Measurements from ENCODE around the gene MBD5. TPM values are rescaled to one million over a fixed set of nuclear protein-coding genes. Genes with fewer than 3 reads are reported as not detected.

The MBD5 gene
- total RNA-seq, 2 experiments from 2014 or later = 13.8 to 46.3 TPM

GRCh38 chr2:148375214-148375613 is 354.3 kb downstream of the MBD5 start:
- BruUV-seq (replicated peaks) = no TSS peak
- intact Hi-C loops (cut with micrococcal nuclease; ENCODE audit: unreplicated experiment) = no loop called here
- Histone ChIP-seq H3K9me3 (ENCODE audit: low read length) (no peaks in the 10 kb centered on the region), H3K4me3 (ENCODE audit: low read depth, low read length, poor library complexity, severe bottlenecking) (no peak overlapping the region), H2AFZ (ENCODE audit: low read length) (no peak overlapping the region), H3K27ac (ENCODE audit: low read depth, low read length, poor library complexity, severe bottlenecking) (no peak overlapping the region), H3K4me1 (ENCODE audit: insufficient read depth, low read length, poor library complexity, severe bottlenecking) (no peaks in the 10 kb centered on the region), H3K9me2 (ENCODE audit: insufficient read depth, low read length) (no peaks in the 10 kb centered on the region), H3K36me3 (ENCODE audit: insufficient read depth, low read length) (no peaks in the 10 kb centered on the region), H4K20me1 (ENCODE audit: insufficient read depth, low read length) (no peaks in the 10 kb centered on the region), H3K4me2 (ENCODE audit: low read length) (no peak overlapping the region), H3K79me2 (ENCODE audit: insufficient read depth, low read depth, low read length) (no peaks in the 10 kb centered on the region)
- POLR2A ChIA-PET = interaction anchor here (0.9 kb wide), 1 partner anchor 36 kb away, joined by 5 read pairs; no protein-coding TSS in a partner anchor
- DNase-seq (ENCODE audit: low spot score) = no peak
- CTCF ChIA-PET (ENCODE audit: unreplicated experiment) = no interaction called here
- TF ChIP-seq EZH2phosphoT487 (IDR thresholded peaks at IDR 0.05; ENCODE audit: borderline replicate concordance, low read depth, low read length) = no peak
- no peak for TF ChIP-seq CTCF (conservative IDR thresholded peaks at IDR 0.05; ENCODE audit: low read length)

GRCh38 chr2:148391324-148391723 is 370.4 kb downstream of the MBD5 start:
- no peaks in the 10 kb centered on the region for H3K79me2 ChIP-seq (ENCODE audit: insufficient read depth, low read depth, low read length)
- no peak overlapping the region for H2AFZ ChIP-seq (ENCODE audit: low read length)
- intact Hi-C loops (cut with micrococcal nuclease; ENCODE audit: unreplicated experiment) = no loop called here
- no peak overlapping the region for H3K4me2 ChIP-seq (ENCODE audit: low read length)
- no TSS peak for BruUV-seq (replicated peaks)
- H4K20me1 ChIP-seq (ENCODE audit: insufficient read depth, low read length) = no peaks in the 10 kb centered on the region
- no peak overlapping the region for H3K4me3 ChIP-seq (ENCODE audit: low read depth, low read length, poor library complexity, severe bottlenecking)
- no peaks in the 10 kb centered on the region for H3K4me1 ChIP-seq (ENCODE audit: insufficient read depth, low read length, poor library complexity, severe bottlenecking)
- DNase-seq (ENCODE audit: low spot score) = no peak
- no peaks in the 10 kb centered on the region for H3K9me3 ChIP-seq (ENCODE audit: low read length)
- H3K36me3 ChIP-seq (ENCODE audit: insufficient read depth, low read length) = no peaks in the 10 kb centered on the region
- ChIA-PET POLR2A (interaction anchor here (0.9 kb wide), 1 partner anchor 20 kb away, joined by 3 read pairs; no protein-coding TSS in a partner anchor), CTCF (ENCODE audit: unreplicated experiment) (no interaction called here)
- H3K27ac ChIP-seq (ENCODE audit: low read depth, low read length, poor library complexity, severe bottlenecking) = no peak overlapping the region
- TF ChIP-seq EZH2phosphoT487 (IDR thresholded peaks at IDR 0.05; ENCODE audit: borderline replicate concordance, low read depth, low read length) (no peak), CTCF (conservative IDR thresholded peaks at IDR 0.05; ENCODE audit: low read length) (no peak)
- H3K9me2 ChIP-seq (ENCODE audit: insufficient read depth, low read length) = no peaks in the 10 kb centered on the region

- BruUV-seq (replicated peaks) = no TSS peak
- Histone ChIP-seq H3K9me2 (ENCODE audit: insufficient read depth, low read length) (no peaks in the 10 kb centered on the region), H3K4me3 (ENCODE audit: low read depth, low read length, poor library complexity, severe bottlenecking) (no peak overlapping the region), H3K9me3 (ENCODE audit: low read length) (no peaks in the 10 kb centered on the region), H3K4me2 (ENCODE audit: low read length) (no peak overlapping the region), H3K27ac (ENCODE audit: low read depth, low read length, poor library complexity, severe bottlenecking) (no peak overlapping the region), H2AFZ (ENCODE audit: low read length) (no peak overlapping the region), H3K36me3 (ENCODE audit: insufficient read depth, low read length) (no peaks in the 10 kb centered on the region), H4K20me1 (ENCODE audit: insufficient read depth, low read length) (no peaks in the 10 kb centered on the region), H3K79me2 (ENCODE audit: insufficient read depth, low read depth, low read length) (no peaks in the 10 kb centered on the region), H3K4me1 (ENCODE audit: insufficient read depth, low read length, poor library complexity, severe bottlenecking) (no peaks in the 10 kb centered on the region)
- ChIA-PET CTCF (ENCODE audit: unreplicated experiment) (no interaction called here), POLR2A (no interaction called here)
- intact Hi-C loops (cut with micrococcal nuclease; ENCODE audit: unreplicated experiment) = no loop called here
- TF ChIP-seq CTCF (conservative IDR thresholded peaks at IDR 0.05; ENCODE audit: low read length) (no peak), EZH2phosphoT487 (IDR thresholded peaks at IDR 0.05; ENCODE audit: borderline replicate concordance, low read depth, low read length) (no peak)
- no peak for DNase-seq (ENCODE audit: low spot score)
Observed at GRCh38 chr2:148402786-148403185, 381.9 kb downstream of the MBD5 start.
